ENCODE measurements around the gene CLBA1. TPM values are rescaled to one million over a fixed set of nuclear protein-coding genes. Genes with fewer than 3 reads are reported as not detected.

Gene CLBA1
- total and polyA plus RNA-seq, 2 experiments from 2014 or later: 1.6 to 1.8 TPM

GRCh38 chr14:105042813-105043212 is 57.2 kb downstream of the CLBA1 start (continued):
- TF ChIP-seq ZNF462 (CRISPR knock-in tag; IDR thresholded peaks at IDR 0.05): no peak
- no peak for TF ChIP-seq JUNB (IDR thresholded peaks at IDR 0.05; ENCODE audit: unreplicated experiment)
- TF ChIP-seq EZH2phosphoT487 (IDR thresholded peaks at IDR 0.05; ENCODE audit: unreplicated experiment): no peak
- TF ChIP-seq ETS1 (IDR thresholded peaks at IDR 0.05): no peak
- no peak for TF ChIP-seq POLR2AphosphoS5 (IDR thresholded peaks at IDR 0.05; ENCODE audit: low read depth)
- TF ChIP-seq ZNF114 (CRISPR knock-in tag; IDR thresholded peaks at IDR 0.05): no peak
- no peak for TF ChIP-seq CREB1 (CRISPR knock-in tag; IDR thresholded peaks at IDR 0.05; ENCODE audit: low read depth)
- TF ChIP-seq EZH2 (IDR thresholded peaks at IDR 0.05; ENCODE audit: low read depth, unreplicated experiment): no peak
- no peak for TF ChIP-seq STAT1 (IDR thresholded peaks at IDR 0.05; ENCODE audit: unreplicated experiment)
- TF ChIP-seq ZNF331 (CRISPR knock-in tag; IDR thresholded peaks at IDR 0.05; ENCODE audit: low read depth): no peak

- H2AFZ ChIP-seq: no peak overlapping the region
- no peak for TF ChIP-seq CTCF (conservative IDR thresholded peaks at IDR 0.05; ENCODE audit: low read depth in 2 of 2)
- no peak for TF ChIP-seq CREB1 (CRISPR knock-in tag; IDR thresholded peaks at IDR 0.05; ENCODE audit: low read depth)
- TF ChIP-seq ETS1 (IDR thresholded peaks at IDR 0.05): no peak
These were observed 58.1 kb downstream of the CLBA1 start for GRCh38 chr14:105043641-105044040.

More at GRCh38 chr14:105043641-105044040, 58.1 kb downstream of the CLBA1 start:
- Histone ChIP-seq H3K79me2 (replicated peaks; ENCODE audit: insufficient read depth) (no peaks in the 10 kb centered on the region), H3K4me3 (no peak overlapping the region), H3K36me3 (ENCODE audit: insufficient read depth) (no peaks in the 10 kb centered on the region), H3K27ac (ENCODE audit: low read depth) (no peak overlapping the region), H3F3A (replicated peaks; ENCODE audit: low read depth) (no peaks in the 10 kb centered on the region), H3K27me3 (ENCODE audit: insufficient read depth) (no peaks in the 10 kb centered on the region), H3K9me2 (ENCODE audit: insufficient read depth) (no peaks in the 10 kb centered on the region), H3K4me1 (ENCODE audit: insufficient read depth) (no peaks in the 10 kb centered on the region), H3K4me2 (no peak overlapping the region), H4K20me1 (replicated peaks; ENCODE audit: insufficient read depth) (no peaks in the 10 kb centered on the region)
- Mint-ChIP-seq H3K27me3 (ENCODE audit: insufficient read depth, low read depth, poor library complexity) (peaks cover 12% of the 10 kb centered on the region), H3K27ac (no peak overlapping the region), H3K4me1 (peaks cover 5% of the 10 kb centered on the region), H3K4me3 (no peak overlapping the region), H3K36me3 (ENCODE audit: low read depth) (no peaks in the 10 kb centered on the region), H3K9me3 (no peaks in the 10 kb centered on the region)
- no peak for DNase-seq (ENCODE audit: low spot score)
- ATAC-seq: no peak

Measured in GM23338 (cell line).